Mesenchymal stem cell (in vitro differentiated cells and primary cell): ENCODE measurements around the gene SERINC3.

Source experiments
- DNase-seq: peaks from one replicate; pipeline ENCODE4 v3.0.0-alpha.2; 2013
- H2AFZ ChIP-seq: one replicate; pipeline ENCODE4 v1.6.1; 2013; ENCODE audit warnings: low read depth, mild to moderate bottlenecking, control low read depth, inconsistent platforms, low read length, moderate library complexity
- H2AK5ac ChIP-seq: 2 replicates; pipeline ENCODE4 v1.6.1; 2013; ENCODE audit warnings: low read length, moderate library complexity, mild to moderate bottlenecking, inconsistent platforms; ENCODE audit not compliant: severe bottlenecking
- H2BK120ac ChIP-seq: one replicate; pipeline ENCODE4 v1.6.1; 2013; ENCODE audit warnings: low read depth, mild to moderate bottlenecking, inconsistent platforms, low read length, moderate library complexity
- H2BK12ac ChIP-seq, 2 experiments: one replicate each; pipeline ENCODE4 v1.6.1; 2013; ENCODE audit warnings: inconsistent platforms in 2 of 2, low read length in 2 of 2, mild to moderate bottlenecking in 2 of 2, moderate library complexity in 2 of 2, control low read depth in 1 of 2
- H2BK15ac ChIP-seq: one replicate; pipeline ENCODE4 v1.6.1; 2013; ENCODE audit warnings: mild to moderate bottlenecking, low read depth, inconsistent platforms; ENCODE audit not compliant: poor library complexity, severe bottlenecking
- H2BK5ac ChIP-seq: 2 replicates; pipeline ENCODE4 v1.6.1; 2013; ENCODE audit warnings: low read depth, mild to moderate bottlenecking, low read length, control low read depth, inconsistent platforms; ENCODE audit not compliant: poor library complexity, severe bottlenecking
- H3K14ac ChIP-seq, 2 experiments: one replicate each; pipeline ENCODE4 v1.6.1; 2013; ENCODE audit warnings: inconsistent platforms in 2 of 2, low read length in 2 of 2, control low read depth in 1 of 2, mild to moderate bottlenecking in 1 of 2, moderate library complexity in 1 of 2
- H3K18ac ChIP-seq, 2 experiments: one replicate each; pipeline ENCODE4 v1.6.1; 2013; ENCODE audit warnings: inconsistent platforms in 2 of 2, low read length in 2 of 2, control low read depth in 1 of 2, low read depth in 1 of 2, mild to moderate bottlenecking in 1 of 2
- H3K23ac ChIP-seq, 2 experiments: one replicate each; pipeline ENCODE4 v1.6.1; 2013; ENCODE audit warnings: inconsistent platforms in 2 of 2, low read length in 2 of 2, mild to moderate bottlenecking in 2 of 2, moderate library complexity in 2 of 2, control low read depth in 1 of 2
- H3K27ac ChIP-seq: 2 replicates; pipeline ENCODE4 v1.5.1; 2013; ENCODE audit warnings: mild to moderate bottlenecking, moderate library complexity, low read length, control low read depth, inconsistent platforms; ENCODE audit not compliant: poor library complexity, severe bottlenecking
- H3K27me3 ChIP-seq, 2 experiments: 2 replicates each; pipeline versions ENCODE4 v1.6.1 to v1.7.0; 2013; ENCODE audit warnings: low read length in 2 of 2, mild to moderate bottlenecking in 2 of 2, moderate library complexity in 2 of 2, control low read depth in 1 of 2, inconsistent platforms in 1 of 2; ENCODE audit not compliant: control insufficient read depth in 1 of 2, insufficient read depth in 1 of 2
- H3K36me3 ChIP-seq, 2 experiments: 2 replicates each; pipeline versions ENCODE4 v1.6.1 to v1.7.0; 2013; ENCODE audit warnings: low read length in 2 of 2, control low read depth in 1 of 2, inconsistent platforms in 1 of 2, low read depth in 1 of 2, mild to moderate bottlenecking in 1 of 2; ENCODE audit not compliant: insufficient read depth in 2 of 2, control insufficient read depth in 1 of 2
- H3K4ac ChIP-seq, 2 experiments: one replicate each; pipeline ENCODE4 v1.6.1; 2013; ENCODE audit warnings: inconsistent platforms in 2 of 2, low read length in 2 of 2, mild to moderate bottlenecking in 2 of 2, moderate library complexity in 2 of 2, control low read depth in 1 of 2, low read depth in 1 of 2
- H3K4me1 ChIP-seq: 2 replicates; pipeline ENCODE4 v1.6.1; 2013; ENCODE audit warnings: low read depth, low read length, control low read depth; ENCODE audit not compliant: control insufficient read depth, insufficient read depth
- H3K4me2 ChIP-seq: 2 replicates; pipeline ENCODE4 v1.6.1; 2013; ENCODE audit warnings: low read length, mild to moderate bottlenecking, inconsistent platforms; ENCODE audit not compliant: poor library complexity, severe bottlenecking
- H3K4me3 ChIP-seq, 2 experiments: 2 replicates each; pipeline versions ENCODE4 v1.5.1 to v1.7.0; 2013; ENCODE audit warnings: low read length in 2 of 2, mild to moderate bottlenecking in 2 of 2, control low read depth in 1 of 2, low read depth in 1 of 2; ENCODE audit not compliant: insufficient read depth in 1 of 2
- H3K79me1 ChIP-seq: replicated peaks from 2 replicates; pipeline ENCODE4 v1.6.1; 2013; ENCODE audit warnings: mild to moderate bottlenecking, control low read depth, low read length, inconsistent platforms; ENCODE audit not compliant: poor library complexity, severe bottlenecking
- H3K9ac ChIP-seq: 2 replicates; pipeline ENCODE4 v1.7.0; 2013; ENCODE audit warnings: mild to moderate bottlenecking, low read length, moderate library complexity
- H3K9me3 ChIP-seq: 2 replicates; pipeline ENCODE4 v1.7.0; 2013; ENCODE audit warnings: mild to moderate bottlenecking, low read length; ENCODE audit not compliant: control insufficient read depth
- H4K8ac ChIP-seq: one replicate; pipeline ENCODE4 v1.6.1; 2013; ENCODE audit warnings: inconsistent platforms, mild to moderate bottlenecking, low read length, moderate library complexity
- H4K91ac ChIP-seq: one replicate; pipeline ENCODE4 v1.6.1; 2013; ENCODE audit warnings: mild to moderate bottlenecking, low read length, inconsistent platforms
- WGBS: methylation state at CpG from one replicate; pipeline ENCODE4 v1.1.7; 2013; ENCODE audit warnings: mixed read lengths; 5-methylcytosine and 5-hydroxymethylcytosine counted together

The SERINC3 gene

GRCh38 chr20:44516491-44516890, 5.4 kb downstream of the SERINC3 start:
- H4K8ac ChIP-seq: no peak overlapping the region
- H3K4me1 ChIP-seq: peaks cover 5% of the 10 kb centered on the region
- no peak overlapping the region for H4K91ac ChIP-seq
- peak overlapping the region in 1 of 2 experiments; percentile 7 for H3K4me3 ChIP-seq
- H3K4me2 ChIP-seq: no peak overlapping the region
- no peak overlapping the region for H2BK120ac ChIP-seq
- 94% methylated on average over 7 of the region's 7 CpGs for WGBS
- H3K9ac ChIP-seq: peak overlapping the region; percentile 62
- no peak overlapping the region for H3K4ac ChIP-seq
- no peak for DNase-seq
- no peak overlapping the region for H3K14ac ChIP-seq
- no peak overlapping the region for H2BK5ac ChIP-seq
- H3K23ac ChIP-seq: no peak overlapping the region
- no peak overlapping the region for H2AFZ ChIP-seq
- H2BK15ac ChIP-seq: no peak overlapping the region
- H3K36me3 ChIP-seq: peaks cover 7 to 28% of the 10 kb centered on the region in 2 experiments
- H3K9me3 ChIP-seq: no peaks in the 10 kb centered on the region
- no peak overlapping the region for H2AK5ac ChIP-seq
- H3K27ac ChIP-seq: no peak overlapping the region
- H3K18ac ChIP-seq: no peak overlapping the region
- no peak overlapping the region for H2BK12ac ChIP-seq
- peaks cover 16% of the 10 kb centered on the region for H3K79me1 ChIP-seq
- H3K27me3 ChIP-seq: no peaks in the 10 kb centered on the region

- Histone ChIP-seq H3K4me2 (no peak overlapping the region), H3K4me3 (peak overlapping the region in 1 of 2 experiments; percentile 14), H2BK5ac (no peak overlapping the region), H4K8ac (no peak overlapping the region), H3K4me1 (no peaks in the 10 kb centered on the region), H3K9ac (peak overlapping the region; percentile 37), H3K18ac (peak overlapping the region in 1 of 2 experiments; percentile 21), H4K91ac (no peak overlapping the region), H3K14ac (no peak overlapping the region), H3K9me3 (no peaks in the 10 kb centered on the region), H2AK5ac (no peak overlapping the region), H2BK120ac (no peak overlapping the region), H3K27me3 (no peaks in the 10 kb centered on the region), H3K36me3 (peaks cover 14 to 46% of the 10 kb centered on the region in 2 experiments), H3K27ac (no peak overlapping the region), H2BK15ac (no peak overlapping the region), H3K23ac (no peak overlapping the region), H3K4ac (no peak overlapping the region), H3K79me1 (peaks cover 21% of the 10 kb centered on the region), H2BK12ac (no peak overlapping the region), H2AFZ (no peak overlapping the region)
- no peak for DNase-seq
- WGBS: 96% methylated on average over 10 of the region's 10 CpGs
Observed at GRCh38 chr20:44513871-44514270, 8.0 kb downstream of the SERINC3 start.

- peaks cover 30 to 77% of the 10 kb centered on the region in 2 experiments for H3K36me3 ChIP-seq
- H3K4me1 ChIP-seq: no peaks in the 10 kb centered on the region
- no peak for DNase-seq
- no peak overlapping the region for H4K91ac ChIP-seq
- no peak overlapping the region for H2BK120ac ChIP-seq
- no peak overlapping the region for H2BK12ac ChIP-seq
- no peaks in the 10 kb centered on the region for H3K27me3 ChIP-seq
- WGBS: 96% methylated on average over 4 of the region's 4 CpGs
- H3K4ac ChIP-seq: no peak overlapping the region
- no peak overlapping the region for H3K9ac ChIP-seq
- H4K8ac ChIP-seq: no peak overlapping the region
- no peak overlapping the region for H3K18ac ChIP-seq
- no peak overlapping the region for H3K14ac ChIP-seq
- H3K23ac ChIP-seq: no peak overlapping the region
- H3K4me2 ChIP-seq: no peak overlapping the region
- no peak overlapping the region for H3K27ac ChIP-seq
- no peak overlapping the region for H2AFZ ChIP-seq
- H2BK5ac ChIP-seq: no peak overlapping the region
- H3K4me3 ChIP-seq: no peak overlapping the region
- no peak overlapping the region for H2AK5ac ChIP-seq
- H3K79me1 ChIP-seq: peaks cover 16% of the 10 kb centered on the region
- H3K9me3 ChIP-seq: no peaks in the 10 kb centered on the region
- H2BK15ac ChIP-seq: no peak overlapping the region
Observed at GRCh38 chr20:44509762-44510161, 12.1 kb downstream of the SERINC3 start.

GRCh38 chr20:44504402-44505307, 17.2 kb downstream of the SERINC3 start:
- Histone ChIP-seq H3K36me3 (peaks cover 43 to 96% of the 10 kb centered on the region in 2 experiments), H2BK12ac (no peak overlapping the region), H3K9ac (no peak overlapping the region), H2BK5ac (no peak overlapping the region), H3K4me1 (no peaks in the 10 kb centered on the region), H3K27me3 (no peaks in the 10 kb centered on the region), H3K14ac (no peak overlapping the region), H4K91ac (no peak overlapping the region), H4K8ac (no peak overlapping the region), H2BK120ac (no peak overlapping the region), H3K79me1 (peaks cover 16% of the 10 kb centered on the region), H2AFZ (no peak overlapping the region), H2AK5ac (no peak overlapping the region), H2BK15ac (no peak overlapping the region), H3K23ac (no peak overlapping the region), H3K4me3 (no peak overlapping the region), H3K18ac (no peak overlapping the region), H3K4ac (no peak overlapping the region), H3K4me2 (no peak overlapping the region), H3K27ac (no peak overlapping the region), H3K9me3 (no peaks in the 10 kb centered on the region)
- whole genome bisulfite sequencing: 100% methylated on average over 5 of the region's 6 CpGs
- peak; percentile 44 for DNase-seq
